ENCODE results near the gene INAVA.
"Not testable (repeated sequence)": the region's sequence is repeated elsewhere in the genome, so short reads cannot be mapped to it uniquely, and the experiment has no call there.

The INAVA gene

DNA sequence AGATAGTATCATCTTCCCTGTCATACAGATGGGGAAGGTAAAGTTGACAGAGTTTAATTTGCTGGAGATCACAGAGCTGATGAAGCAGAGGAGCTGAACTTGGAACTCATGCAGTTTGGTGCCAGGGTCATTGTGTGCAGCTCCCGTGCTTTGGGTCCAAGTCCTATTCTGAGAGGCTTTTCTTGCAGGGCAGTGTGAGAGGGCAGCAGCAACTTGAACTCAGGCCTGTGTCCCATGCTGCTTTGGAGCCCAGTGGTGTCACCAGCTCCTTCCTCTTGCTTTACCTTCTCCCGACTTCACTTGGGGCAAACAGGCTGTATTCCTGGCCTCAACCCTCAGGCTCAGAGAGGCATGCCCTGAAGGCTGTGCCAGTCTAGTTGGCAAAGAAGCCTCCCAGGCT is 24.7 kb downstream of the INAVA start:
- no peak for DNase-seq (ENCODE audit: low read depth)

DNA sequence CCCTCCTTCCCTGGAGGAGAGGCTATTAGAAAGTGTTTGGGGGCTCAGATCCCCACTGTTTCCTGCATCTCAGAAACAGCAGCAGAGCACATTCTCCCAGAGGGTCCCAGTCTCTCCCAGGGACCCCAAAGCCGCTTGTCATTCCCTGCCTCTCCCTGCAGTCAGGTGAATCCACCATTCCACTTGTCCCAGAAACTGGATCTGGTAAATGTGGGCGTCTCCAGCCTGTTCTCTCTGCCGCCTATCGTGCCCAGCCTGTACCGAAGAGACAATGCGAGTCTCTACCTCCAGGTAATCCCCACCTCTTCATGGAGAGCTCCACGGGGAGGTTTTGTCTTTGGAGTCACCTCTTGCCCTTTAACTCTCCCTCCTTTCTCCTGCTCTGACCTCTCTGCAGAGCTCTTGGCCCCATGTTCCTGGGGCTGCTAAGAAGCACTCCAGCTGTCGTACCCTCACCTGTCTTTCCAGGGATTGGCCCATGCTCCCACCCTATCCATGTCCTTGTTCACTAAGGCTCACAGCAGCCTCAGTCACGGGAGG is 26.9 kb downstream of the INAVA start:
- no peak for DNase-seq (ENCODE audit: low read depth)

DNA sequence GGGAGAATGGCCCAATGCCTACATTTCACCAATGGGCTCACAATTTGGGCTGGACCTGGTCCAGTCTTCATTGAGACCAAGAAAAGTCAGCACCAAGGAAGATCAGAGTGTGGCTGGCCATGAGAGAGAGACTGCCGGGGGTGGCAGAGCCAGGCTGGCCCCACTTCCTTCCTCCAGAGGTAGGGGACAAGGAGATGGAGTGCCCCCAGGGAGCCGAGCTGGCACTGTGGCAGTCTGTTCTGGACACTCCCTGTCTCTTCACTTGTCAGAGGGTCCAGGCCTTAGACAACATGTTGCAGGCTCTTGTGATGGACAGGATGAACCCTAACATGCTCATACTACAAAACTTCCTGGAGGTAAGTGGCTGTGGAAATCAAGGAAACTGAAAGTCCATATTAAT is 27.7 kb downstream of the INAVA start:
- DNase-seq (ENCODE audit: low read depth), result no peak

DNA sequence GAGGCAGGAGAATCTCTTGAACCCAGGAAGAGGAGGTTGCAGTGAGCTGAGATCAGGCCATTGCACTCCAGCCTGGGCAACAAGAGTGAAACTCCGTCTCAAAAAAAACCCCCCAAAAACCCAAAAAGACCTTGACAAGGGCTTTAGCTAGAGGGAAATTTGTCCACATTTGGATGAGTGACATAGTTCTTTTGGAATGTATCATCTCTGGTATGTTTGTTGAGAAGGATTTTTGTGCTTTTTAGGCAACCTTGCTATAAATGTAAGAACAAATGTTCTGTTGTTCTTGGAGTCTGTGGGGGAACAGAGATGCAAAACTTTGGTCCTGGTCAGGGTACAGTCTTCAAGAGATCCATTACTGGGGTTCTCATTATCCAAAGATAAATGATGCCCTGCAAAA is 28.9 kb downstream of the INAVA start:
- DNase-seq (ENCODE audit: low read depth), result no peak

DNA sequence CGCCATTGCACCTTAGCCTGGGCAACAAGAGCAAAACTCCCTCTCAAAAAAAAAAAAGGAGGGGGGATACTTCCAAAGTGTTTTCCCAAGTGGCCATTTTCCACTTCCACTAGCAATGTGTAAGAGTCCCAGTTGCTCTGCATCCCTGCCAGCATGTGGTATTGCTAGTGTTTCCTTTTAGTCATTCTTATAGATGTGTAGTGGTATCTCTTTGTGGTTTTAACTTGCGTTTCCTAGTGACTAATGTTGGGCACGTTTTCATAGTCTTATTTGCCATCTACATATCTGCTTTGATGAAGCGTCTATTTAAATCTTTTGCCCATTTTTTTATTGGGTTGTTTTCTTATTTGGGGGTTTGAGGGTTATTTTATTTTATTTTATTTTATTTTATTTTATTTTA is 31.1 kb downstream of the INAVA start:
- no peak for DNase-seq (ENCODE audit: low read depth)

DNA sequence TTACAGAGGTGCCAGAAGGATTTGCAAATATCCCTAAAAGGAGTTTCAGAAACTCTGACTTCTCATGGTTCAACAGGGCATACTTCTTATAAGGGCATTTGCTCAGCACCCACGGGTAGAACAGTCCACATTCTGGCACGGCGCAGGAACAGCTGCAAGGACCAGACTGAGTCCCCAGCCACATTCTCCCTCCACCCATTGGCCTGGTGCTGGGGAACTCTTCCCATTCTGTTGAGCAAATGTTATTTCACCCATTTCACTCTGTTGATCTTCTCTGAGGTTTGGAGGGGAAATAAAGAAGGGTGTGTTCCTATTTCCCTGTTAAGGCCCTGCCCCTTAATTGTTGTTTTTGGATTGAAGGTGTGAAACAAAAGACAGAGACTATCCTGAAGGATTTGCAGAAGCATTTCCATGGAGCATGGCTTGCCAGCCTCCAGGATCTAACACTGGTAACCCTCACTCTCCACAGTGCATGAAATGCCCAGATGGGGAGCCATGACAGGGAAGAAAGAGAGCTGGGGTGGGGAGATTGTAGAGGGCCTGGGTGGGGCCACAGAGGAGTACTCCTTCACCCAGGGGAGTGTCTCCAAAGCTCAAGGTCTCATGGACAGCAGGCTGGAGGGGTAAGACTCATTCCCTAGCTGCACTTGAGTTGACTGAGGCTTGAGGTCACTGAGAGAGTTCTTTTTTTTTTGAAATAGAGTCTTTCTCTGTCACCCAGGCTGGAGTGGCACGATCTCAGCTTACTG is 35.0 kb downstream of the INAVA start:
- no peak for DNase-seq (ENCODE audit: low read depth)

DNA sequence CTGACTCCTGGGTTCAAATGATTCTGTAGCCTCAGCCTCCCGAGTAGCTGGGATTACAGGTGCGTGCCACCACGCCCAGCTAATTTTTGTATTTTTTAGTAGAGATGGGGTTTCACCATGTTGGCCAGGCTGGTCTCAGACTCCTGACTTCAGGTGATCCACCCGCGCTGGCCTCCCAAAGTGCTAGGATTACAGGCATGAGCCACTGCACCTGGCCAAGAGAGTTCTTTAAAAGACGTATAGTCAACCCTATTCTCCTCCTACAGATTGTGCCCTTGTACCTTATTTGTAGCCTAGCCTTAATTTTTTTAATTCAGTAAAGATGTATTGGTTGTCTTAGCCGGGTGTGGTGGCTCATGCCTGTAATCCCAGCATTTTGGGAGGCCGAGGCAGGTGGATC is 35.6 kb downstream of the INAVA start:
- not testable (repeated sequence) for DNase-seq (ENCODE audit: low read depth)

DNA sequence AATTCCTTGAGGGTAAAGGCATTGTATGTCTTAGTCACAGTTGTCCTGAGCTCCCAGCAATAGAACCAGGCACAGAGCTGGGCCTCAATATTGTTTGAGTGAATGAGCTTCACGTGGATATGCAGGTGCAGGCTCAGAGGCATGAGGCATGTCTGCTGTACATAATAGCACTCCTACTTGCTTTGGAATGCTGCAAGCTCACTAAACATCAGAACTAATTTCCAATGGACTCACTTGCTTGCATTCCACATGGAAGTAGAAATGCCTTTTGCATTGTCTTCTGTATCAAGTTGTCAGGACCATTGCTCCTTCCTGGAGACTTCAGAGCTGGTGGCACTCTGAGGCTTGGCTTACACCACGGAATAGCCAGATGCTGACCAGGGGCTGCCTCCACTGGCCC is 37.1 kb downstream of the INAVA start:
- no peak for DNase-seq (ENCODE audit: low read depth)

DNA sequence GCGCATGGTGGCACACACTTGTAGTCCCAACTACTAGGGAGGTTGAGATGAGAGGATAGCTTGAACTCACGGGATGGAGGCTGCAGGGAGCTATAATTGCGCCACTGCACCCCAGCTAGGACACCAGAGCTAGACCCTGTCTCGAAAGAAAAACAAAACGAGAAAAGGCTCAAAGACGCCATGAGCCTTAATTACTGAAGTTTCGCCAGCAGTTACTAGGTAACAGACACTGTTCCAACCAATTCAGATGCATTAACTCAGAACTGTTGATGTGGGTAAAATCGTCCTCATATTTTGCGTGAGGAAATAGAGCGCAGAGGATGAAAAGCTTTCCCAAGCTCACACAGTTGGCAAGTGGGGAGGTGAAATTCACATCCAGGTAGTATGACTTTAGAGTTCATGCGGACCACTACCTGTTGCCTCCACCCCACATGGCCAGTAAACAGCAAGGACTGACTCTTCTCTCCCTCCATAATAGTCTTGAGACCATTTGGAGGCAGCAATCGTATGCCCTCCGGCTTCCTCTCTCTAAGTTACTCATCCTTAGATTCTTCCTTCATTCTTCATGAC is 40.1 kb downstream of the INAVA start:
- no peak for DNase-seq (ENCODE audit: low read depth)

DNA sequence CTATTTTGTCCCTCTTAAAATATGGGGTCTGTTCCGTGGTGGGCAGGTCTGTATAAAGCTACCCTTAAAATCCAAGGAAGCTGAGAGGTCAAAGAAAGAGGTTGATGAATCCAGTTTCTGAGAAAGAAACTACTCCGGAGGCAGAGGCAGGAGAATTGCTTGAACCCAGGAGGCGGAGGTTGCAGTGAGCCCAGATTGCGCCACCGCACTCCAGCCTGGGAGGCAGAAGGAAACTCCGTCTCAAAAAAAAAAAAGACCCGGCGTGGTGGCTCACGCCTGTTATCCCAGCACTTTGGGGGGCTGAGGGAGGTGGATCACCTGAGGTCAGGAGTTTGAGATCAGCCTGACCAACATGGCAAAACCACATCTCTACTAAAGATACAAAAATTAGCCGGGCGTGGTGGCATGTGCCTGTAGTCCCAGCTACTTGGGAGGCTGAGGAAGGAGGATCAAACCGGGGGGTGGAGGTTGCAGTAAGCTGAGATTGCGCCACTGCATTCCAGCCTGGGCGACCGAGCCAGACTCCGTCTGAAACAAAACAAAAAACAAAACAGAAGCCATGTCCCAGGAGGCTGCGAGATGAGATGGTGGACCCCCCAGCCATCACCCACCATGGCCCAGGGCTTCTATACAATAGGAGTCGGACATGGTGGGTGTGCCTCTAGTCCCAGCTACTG is 40.7 kb downstream of the INAVA start:
- not testable (repeated sequence) for DNase-seq (ENCODE audit: low read depth)

DNA sequence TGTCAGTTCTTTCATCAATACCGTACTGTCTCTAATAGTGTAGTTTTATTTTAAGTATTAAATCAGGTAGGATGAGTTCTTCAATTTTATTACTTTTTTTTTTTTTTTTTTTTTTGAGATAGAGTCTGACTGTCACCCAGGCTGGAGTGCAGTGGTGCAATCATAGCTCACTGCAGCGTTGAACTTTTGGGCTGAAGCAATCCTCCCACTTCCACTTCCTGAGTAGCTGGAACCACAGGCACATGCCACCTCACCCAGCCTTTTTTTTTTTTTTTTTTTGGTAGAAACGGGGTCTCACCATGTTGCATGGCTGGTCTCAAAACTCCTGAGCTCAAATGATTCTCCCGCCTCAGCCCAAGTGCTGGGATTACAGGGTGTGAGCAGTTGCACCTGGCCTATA is 44.3 kb downstream of the INAVA start:
- no peak for DNase-seq (ENCODE audit: low read depth)

DNA sequence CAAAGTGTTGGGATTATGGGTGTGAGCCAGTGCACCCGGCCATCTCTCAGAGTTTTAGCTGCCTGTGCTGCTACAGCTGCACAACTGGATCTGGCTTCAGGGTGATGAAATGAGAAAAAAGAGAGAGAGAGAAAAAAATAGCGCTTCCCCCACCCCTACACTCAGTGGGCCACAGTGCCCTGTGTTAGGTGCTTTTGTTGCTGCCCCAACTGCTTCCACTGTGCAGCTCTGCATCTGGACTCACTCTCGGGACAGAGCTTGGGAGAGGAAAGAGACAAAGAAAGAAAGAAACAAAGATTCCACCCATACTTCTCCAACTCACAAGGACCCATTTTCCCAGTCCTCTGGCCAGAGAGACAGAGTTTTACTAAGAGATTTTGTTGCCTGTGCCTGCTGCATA is 50.4 kb downstream of the INAVA start:
- DNase-seq (ENCODE audit: low read depth), result no peak

DNA sequence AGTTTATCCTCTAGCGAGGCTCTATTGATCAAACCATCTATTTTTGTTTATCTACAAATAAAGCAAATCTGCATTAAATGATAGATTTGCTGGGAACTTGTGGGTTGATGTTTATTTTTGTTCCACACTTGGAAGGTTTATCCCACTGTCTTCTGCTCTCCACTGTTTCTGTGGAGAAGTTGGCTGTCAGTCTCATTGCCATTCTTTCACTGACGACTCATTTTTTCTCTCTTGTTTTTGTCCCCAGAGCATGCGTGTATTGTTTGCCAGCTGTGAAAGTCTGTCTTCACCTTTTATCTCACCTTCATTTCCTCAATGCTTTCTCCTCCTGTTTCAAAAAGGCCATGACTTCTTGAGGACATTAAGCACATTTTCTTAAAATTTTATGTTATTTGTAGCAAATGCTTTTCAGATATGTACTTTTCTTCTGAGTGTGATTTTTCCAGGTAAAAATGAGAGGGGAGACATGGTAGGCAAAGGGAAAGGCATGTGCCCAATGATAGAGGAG is 52.4 kb downstream of the INAVA start:
- DNase-seq (ENCODE audit: low read depth), result no peak

DNA sequence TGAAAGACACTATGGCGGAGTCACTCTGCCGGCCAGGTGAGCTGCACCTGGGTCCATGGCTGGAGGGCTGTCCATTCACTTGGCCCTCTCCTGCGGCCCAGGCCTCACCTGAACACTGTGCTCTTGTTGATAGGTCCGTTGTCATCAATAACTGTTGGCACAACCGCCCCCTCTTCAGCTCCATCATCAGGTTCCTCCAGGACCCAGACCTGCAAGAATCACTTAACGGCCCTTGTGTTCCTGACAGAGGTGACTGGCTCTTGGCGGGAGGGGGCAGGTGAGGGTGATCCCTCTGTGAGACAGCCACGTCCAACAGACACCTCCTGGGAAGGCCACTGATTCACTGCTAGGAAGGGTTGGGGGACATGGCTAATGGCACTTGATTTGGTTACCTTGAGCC is 54.9 kb downstream of the INAVA start:
- DNase-seq (ENCODE audit: low read depth), result no peak

DNA sequence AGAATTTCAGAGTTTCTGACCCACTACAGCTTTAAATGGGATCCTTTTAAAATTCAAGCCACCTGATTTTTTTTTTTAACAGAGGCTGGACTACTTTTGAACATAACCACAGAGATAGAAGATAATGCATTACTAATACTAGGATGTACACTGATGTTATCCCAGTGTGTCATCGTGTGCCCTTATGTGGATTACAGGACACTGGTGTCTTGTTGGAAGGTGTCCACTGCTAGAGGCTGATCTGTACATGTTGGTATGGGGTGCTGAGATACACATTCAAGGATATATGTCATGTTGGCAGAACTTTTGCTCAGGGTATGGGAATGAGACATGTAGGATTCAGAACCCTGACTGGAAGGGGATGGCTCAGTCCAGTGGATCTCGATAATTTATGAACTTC is 56.3 kb downstream of the INAVA start:
- no peak for DNase-seq (ENCODE audit: low read depth)

DNA sequence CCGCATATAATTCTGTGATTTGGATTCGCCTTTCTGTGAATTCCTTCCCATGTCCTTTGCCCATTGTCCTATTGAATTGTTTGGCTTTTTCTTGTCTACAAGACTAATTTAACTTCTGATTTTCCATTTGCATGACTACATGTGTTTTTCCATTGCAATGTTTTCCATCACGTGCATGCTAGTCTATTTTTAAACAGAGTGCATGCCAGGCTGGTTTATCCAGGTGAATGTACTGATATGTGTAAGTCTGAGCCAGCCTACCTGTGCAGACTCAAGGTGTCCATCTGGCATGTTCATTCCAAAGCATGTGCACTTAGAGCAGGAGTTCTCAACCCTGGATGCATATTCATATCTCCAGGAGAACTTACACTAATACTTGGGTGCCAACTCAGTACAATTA is 59.7 kb downstream of the INAVA start:
- no peak for DNase-seq (ENCODE audit: low read depth)

DNA sequence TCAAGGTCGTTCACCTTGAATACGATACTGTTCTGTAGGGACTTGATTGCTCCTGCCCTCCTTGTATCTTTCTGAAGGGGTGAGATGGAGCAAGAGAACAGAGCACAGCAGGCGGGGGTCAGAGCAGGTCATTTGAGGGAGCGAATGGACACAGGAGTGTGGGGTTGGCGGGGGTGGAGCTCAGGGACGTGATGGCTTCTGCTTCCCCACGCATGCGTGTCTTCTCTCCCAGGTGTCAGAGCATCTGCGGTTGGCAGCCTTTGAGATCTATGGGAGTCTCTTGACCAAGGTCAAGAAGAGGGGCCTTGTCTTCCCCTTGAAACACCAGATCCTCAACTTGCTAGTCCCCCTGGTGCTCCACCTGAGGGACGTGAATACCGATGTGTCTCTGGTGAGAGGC is 63.9 kb downstream of the INAVA start:
- DNase-seq (ENCODE audit: low read depth), result no peak

DNA sequence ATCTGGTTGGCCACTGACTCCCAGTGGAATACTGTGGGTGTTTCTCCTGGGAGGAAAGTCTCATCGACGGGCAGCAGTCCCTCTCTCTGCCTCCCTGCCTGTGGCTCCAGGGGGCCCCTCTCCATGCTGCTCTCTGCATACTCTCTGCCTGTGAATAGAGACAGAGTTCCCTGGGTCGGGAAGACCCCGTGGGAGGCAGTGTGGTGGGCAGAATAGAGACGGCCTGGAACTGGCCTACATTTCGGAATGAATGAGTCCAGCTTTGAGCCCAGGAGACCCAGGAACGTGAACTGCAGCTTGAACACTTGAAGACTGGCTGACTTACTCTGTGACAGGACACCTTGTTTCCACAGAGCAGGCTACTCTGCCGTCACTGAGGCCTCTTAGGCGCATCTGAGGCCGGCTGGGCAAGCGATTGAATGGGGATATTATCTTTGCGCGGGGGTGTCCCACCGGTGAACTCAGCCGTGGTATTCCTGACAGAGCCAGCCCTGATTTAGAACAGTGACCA is 64.8 kb downstream of the INAVA start:
- DNase-seq (ENCODE audit: low read depth), result no peak

DNA sequence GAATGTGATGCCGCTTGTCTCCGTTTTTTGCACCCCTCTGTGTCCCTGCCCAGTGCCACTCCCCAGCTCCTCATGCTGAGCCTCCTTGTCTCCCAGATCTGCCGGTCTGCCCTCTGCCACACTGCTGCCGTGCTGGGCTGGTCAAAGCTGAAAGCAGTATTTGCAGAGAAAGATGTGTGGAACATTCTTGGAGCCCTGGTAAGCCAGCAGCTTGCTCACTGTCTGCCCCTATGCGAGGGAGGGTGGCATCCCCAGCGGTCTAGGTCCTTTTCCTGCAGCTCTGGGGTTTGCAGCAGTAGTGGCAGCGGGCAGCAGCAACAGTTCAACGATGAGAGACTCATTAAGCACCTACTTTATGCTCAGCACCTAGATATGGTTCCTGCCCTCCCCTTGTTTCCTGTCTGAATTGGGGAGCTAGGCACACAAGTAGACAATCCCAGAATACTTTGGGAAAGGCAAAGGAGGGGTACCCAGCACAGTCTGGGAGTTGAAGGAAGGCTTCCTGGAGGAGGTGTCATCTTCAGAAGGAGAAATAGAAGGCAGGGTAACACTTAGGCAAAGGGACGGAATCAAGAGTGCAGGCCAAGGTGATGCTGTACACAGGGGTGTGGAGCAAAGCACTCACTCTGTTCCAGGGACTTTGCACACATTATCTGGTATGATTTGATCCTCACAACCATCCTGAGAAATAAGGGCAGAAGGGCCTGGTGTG is 65.7 kb downstream of the INAVA start:
- no peak for DNase-seq (ENCODE audit: low read depth)

DNA sequence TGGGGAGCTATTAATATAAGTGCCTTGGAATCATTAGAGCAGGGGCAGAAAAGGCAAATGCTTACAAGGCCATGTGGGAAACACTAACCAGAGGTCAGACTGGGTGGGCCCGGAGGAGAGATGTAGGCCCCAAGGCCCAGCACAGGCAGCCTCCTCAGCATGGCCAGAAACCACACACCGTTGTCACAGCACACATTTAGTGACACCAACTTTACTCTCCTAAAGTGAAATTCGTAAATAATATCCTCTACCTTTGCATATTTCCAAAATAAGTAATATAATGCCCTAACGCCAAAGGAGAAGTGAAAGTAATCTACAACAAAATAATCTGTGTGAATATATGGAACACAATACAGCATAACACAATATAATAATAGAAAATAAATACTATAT is 66.2 kb downstream of the INAVA start:
- no peak for DNase-seq (ENCODE audit: low read depth)

DNA sequence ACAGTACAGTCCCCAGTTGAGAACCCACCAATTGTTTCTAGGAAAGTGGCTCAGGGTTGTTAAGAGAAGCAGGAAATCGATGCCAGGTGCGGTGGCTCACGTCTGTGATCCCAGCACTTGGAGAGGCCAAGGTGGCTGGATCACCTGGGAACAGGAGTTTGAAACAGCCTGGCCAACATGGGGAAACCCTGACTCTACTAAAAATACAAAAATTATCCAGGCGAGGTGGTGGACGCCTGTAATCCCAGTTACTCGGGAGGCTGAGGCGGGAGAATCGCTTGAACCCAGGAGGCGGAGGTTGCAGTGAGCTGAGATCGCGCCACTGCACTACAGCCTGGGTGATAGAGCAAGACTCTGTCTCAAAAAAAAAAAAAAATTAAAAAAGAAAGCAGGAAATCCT is 67.5 kb downstream of the INAVA start:
- DNase-seq (ENCODE audit: low read depth), result not testable (repeated sequence)

DNA sequence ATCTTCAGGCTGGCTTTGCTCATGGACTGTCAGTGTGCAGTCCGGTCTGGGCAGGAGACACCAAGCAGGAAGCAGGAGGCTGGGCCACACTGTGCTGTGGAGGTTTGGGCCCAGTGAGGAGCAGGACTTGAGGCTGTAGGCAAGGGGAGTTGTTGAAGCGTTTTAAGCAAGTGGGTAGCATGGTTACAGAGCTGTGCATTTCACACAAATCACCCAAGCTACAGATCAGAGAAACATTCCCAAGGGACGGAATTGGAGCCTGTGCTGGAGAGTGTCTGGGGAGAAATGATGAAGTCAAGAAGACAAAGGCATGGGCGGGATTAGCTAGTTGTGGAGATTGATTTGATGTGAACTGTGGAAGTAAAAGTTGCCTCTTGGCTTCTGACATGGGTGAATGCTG is 67.9 kb downstream of the INAVA start:
- no peak for DNase-seq (ENCODE audit: low read depth)

All from T-helper 22 cell (primary cell).